AG10803 (cell line): ENCODE data around the gene ZDHHC14.

Source experiments
- DNase-seq: peaks from one replicate; pipeline ENCODE4 v3.0.0; 2010; ENCODE audit warnings: low read depth
- H3K4me3 ChIP-seq: 2 replicates; pipeline ENCODE4 v1.5.1; 2011; ENCODE audit warnings: mild to moderate bottlenecking, low read length, control low read depth
- TF ChIP-seq, protein P1 (sequence below): conservative IDR thresholded peaks from 2 replicates; pipeline ENCODE4 v1.5.1; 2011; ENCODE audit warnings: mild to moderate bottlenecking, low read length, control low read depth, inconsistent platforms

ZDHHC14 gene

DNA sequence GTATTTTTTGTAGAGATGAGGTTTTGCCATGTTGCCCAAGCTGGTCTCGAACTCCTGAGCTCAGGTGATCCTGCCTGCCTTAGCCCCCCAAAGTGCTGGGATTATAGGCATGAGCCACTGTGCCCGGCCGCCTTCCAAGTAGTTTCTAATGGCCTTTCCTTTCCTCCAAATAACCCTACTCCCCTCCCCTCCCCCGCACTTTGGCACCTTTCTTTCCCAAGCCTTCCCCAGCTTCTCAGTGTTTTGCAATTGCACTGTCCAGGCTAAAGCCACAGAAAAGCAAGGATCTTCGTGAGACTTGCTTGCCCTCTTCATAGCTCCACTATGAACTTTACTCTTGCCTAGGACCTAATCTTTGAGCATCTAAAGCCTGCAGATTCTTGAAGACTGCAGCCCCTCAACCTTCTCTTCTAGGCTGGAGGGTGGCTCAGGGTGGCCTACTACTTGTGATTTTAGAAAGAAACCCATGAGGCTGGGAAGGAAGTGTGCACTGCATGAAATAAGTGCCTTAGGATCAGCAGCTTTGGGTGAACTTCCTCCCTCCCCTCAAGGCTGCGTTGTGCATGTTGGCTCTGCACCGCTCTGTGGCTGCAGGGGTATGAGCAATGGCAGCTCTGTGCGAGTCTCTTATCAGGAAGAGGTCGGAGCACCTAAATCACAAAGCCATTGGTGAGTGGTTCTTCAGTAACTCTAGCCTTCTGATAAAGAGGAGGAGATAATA lies 289.6 kb downstream of the ZDHHC14 start:
- TF ChIP-seq, protein P1, sequence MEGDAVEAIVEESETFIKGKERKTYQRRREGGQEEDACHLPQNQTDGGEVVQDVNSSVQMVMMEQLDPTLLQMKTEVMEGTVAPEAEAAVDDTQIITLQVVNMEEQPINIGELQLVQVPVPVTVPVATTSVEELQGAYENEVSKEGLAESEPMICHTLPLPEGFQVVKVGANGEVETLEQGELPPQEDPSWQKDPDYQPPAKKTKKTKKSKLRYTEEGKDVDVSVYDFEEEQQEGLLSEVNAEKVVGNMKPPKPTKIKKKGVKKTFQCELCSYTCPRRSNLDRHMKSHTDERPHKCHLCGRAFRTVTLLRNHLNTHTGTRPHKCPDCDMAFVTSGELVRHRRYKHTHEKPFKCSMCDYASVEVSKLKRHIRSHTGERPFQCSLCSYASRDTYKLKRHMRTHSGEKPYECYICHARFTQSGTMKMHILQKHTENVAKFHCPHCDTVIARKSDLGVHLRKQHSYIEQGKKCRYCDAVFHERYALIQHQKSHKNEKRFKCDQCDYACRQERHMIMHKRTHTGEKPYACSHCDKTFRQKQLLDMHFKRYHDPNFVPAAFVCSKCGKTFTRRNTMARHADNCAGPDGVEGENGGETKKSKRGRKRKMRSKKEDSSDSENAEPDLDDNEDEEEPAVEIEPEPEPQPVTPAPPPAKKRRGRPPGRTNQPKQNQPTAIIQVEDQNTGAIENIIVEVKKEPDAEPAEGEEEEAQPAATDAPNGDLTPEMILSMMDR: no peak
- DNase-seq: peak; percentile 21
- no peak overlapping the region for H3K4me3 ChIP-seq

GRCh38 chr6:157672726-157673412 lies 291.9 kb downstream of the ZDHHC14 start:
- DNase-seq: no peak
- TF ChIP-seq, protein P1: no peak
- H3K4me3 ChIP-seq: no peak overlapping the region

- no peak for DNase-seq
- no peak overlapping the region for H3K4me3 ChIP-seq
- TF ChIP-seq, protein P1: no peak
Measured at GRCh38 chr6:157673596-157673995, 292.6 kb downstream of the ZDHHC14 start.

GRCh38 chr6:157674061-157674460 lies 293.1 kb downstream of the ZDHHC14 start:
- no peak for DNase-seq
- no peak overlapping the region for H3K4me3 ChIP-seq
- TF ChIP-seq, protein P1: no peak

GRCh38 chr6:157675831-157676230 lies 294.8 kb downstream of the ZDHHC14 start:
- TF ChIP-seq, protein P1: no peak
- DNase-seq: no peak
- H3K4me3 ChIP-seq: no peak overlapping the region

DNA sequence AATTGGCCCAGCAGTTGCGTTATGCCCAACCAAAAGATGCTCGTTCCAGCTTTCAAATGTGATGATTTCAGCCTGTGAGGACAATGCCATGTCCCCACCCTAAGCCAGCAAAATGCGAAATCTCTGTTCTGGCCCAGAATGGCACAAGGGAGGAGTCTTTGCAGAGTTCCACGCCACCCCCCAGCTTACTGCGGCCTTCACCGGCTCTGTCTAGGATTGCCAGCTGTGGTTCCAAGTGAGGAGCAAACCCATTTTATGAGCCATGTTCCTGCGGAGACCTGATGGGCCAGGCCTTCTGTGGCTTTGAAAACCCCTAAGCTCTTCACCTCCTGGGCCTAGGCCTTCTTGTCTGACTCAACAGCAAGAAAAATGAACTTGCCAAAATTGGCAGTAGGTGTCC lies 295.3 kb downstream of the ZDHHC14 start:
- TF ChIP-seq, protein P1: no peak
- no peak overlapping the region for H3K4me3 ChIP-seq
- DNase-seq: no peak

- TF ChIP-seq, protein P1: no peak
- no peak for DNase-seq
- no peak overlapping the region for H3K4me3 ChIP-seq
Measured at GRCh38 chr6:157677235-157677634, 296.2 kb downstream of the ZDHHC14 start.
